Testis (tissue), 2 donors: ENCODE results near the gene ZPR1.

ENCODE experiments used
- POLR2A ChIP-seq: fragments of 450-650 bp; IDR thresholded peaks from one replicate; pipeline ENCODE4 v1.6.1; 2017; ENCODE audit warnings: antibody characterized with exemption, mild to moderate bottlenecking, moderate library complexity
- TF ChIP-seq, protein P1 (sequence below), 3 experiments: fragments of 450-650 bp in 2 of 3; fragments of 200-600 bp in 1 of 3; sonication (generic) in 1 of 3; IDR thresholded peaks; one replicate each; pipeline ENCODE4 v1.5.1; 2016 to 2019; ENCODE audit warnings: antibody characterized with exemption in 3 of 3, mild to moderate bottlenecking in 2 of 3, moderate library complexity in 1 of 3

DNA sequence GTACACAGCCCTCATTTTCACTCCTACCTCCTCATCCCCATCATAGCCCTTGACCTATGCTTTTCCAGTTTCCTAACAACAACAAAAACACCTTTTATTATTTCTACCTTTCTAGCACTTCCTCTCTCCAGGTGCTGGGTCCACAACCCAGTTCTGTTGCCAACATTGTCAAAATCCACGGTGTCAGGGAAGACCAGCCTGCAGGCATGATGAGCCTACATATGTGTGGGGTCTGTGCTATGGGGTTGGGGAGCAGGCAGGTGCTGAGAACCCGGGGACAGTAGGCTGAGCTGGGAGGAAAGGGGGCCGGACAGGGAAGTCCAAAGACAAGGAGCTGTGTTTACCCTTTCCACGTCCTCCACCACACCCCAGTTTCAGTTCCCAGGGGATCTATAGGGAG lies 711 bp upstream of the ZPR1 start:
- TF ChIP-seq, protein P1, sequence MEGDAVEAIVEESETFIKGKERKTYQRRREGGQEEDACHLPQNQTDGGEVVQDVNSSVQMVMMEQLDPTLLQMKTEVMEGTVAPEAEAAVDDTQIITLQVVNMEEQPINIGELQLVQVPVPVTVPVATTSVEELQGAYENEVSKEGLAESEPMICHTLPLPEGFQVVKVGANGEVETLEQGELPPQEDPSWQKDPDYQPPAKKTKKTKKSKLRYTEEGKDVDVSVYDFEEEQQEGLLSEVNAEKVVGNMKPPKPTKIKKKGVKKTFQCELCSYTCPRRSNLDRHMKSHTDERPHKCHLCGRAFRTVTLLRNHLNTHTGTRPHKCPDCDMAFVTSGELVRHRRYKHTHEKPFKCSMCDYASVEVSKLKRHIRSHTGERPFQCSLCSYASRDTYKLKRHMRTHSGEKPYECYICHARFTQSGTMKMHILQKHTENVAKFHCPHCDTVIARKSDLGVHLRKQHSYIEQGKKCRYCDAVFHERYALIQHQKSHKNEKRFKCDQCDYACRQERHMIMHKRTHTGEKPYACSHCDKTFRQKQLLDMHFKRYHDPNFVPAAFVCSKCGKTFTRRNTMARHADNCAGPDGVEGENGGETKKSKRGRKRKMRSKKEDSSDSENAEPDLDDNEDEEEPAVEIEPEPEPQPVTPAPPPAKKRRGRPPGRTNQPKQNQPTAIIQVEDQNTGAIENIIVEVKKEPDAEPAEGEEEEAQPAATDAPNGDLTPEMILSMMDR (IDR thresholded peaks at IDR 0.05), result no peak
- no peak for TF ChIP-seq POLR2A
